ENCODE data around the gene TRAPPC3L. TPM values are rescaled to one million over a fixed set of nuclear protein-coding genes. Genes with fewer than 3 reads are reported as not detected.
"Not testable (repeated sequence)": the region's sequence is repeated elsewhere in the genome, so short reads cannot be mapped to it uniquely, and the experiment has no call there.

The TRAPPC3L gene
- total and polyA plus RNA-seq, 7 donors = 0.03 to 0.16 (median 0.06) TPM; not detected in 4

- Histone ChIP-seq H3K9me3 (no peaks in the 10 kb centered on the region), H3K4me3 (no peak overlapping the region), H3K4me1 (no peaks in the 10 kb centered on the region), H3K27ac (no peak overlapping the region), H3K36me3 (ENCODE audit: insufficient read depth in 1 of 2, low read depth in 1 of 2) (no peaks in the 10 kb centered on the region), H3K27me3 (ENCODE audit: insufficient read depth in 3 of 3, low read length in 2 of 3) (peaks cover 0 to 1% (median 0%) of the 10 kb centered on the region in 3 donors)
- DNase-seq (no peak), ATAC-seq (no peak)
- TF ChIP-seq CTCF (IDR thresholded peaks at IDR 0.05) = no peak
- intact Hi-C loops (cut with DNase I) = no loop called here
- WGBS, 3 donors = 47 to 60% (median 55%) methylated on average over 3 of the region's 3 CpGs
Measured at GRCh38 chr6:116497113-116497676, 48.3 kb downstream of the TRAPPC3L start.

GRCh38 chr6:116495161-116495560 is 50.3 kb downstream of the TRAPPC3L start:
- H3K9me3 ChIP-seq; H3K27me3 ChIP-seq (ENCODE audit: insufficient read depth in 3 of 3, low read length in 2 of 3); H3K36me3 ChIP-seq (ENCODE audit: insufficient read depth in 1 of 2, low read depth in 1 of 2); intact Hi-C loops (cut with DNase I); DNase-seq; H3K27ac ChIP-seq; H3K4me1 ChIP-seq; ATAC-seq; H3K4me3 ChIP-seq: not testable (repeated sequence)
- 92 to 99% (median 94%) methylated on average over 1 of the region's 1 CpG for WGBS, 3 donors

GRCh38 chr6:116492331-116493067 is 53.0 kb downstream of the TRAPPC3L start:
- Histone ChIP-seq H3K27me3 (ENCODE audit: insufficient read depth in 3 of 3, low read length in 2 of 3) (no peaks in the 10 kb centered on the region), H3K4me3 (no peak overlapping the region), H3K27ac (no peak overlapping the region), H3K36me3 (ENCODE audit: insufficient read depth in 1 of 2, low read depth in 1 of 2) (no peaks in the 10 kb centered on the region), H3K4me1 (no peaks in the 10 kb centered on the region), H3K9me3 (no peaks in the 10 kb centered on the region)
- no peak for TF ChIP-seq CTCF (IDR thresholded peaks at IDR 0.05)
- intact Hi-C loops (cut with DNase I) = no loop called here
- no peak for ATAC-seq
- DNase-seq = no peak
- WGBS, 3 donors = 65 to 77% (median 75%) methylated on average over 6 of the region's 6 CpGs

GRCh38 chr6:116491610-116492330 is 53.7 kb downstream of the TRAPPC3L start:
- Histone ChIP-seq H3K4me1 (no peaks in the 10 kb centered on the region), H3K27me3 (ENCODE audit: insufficient read depth in 3 of 3, low read length in 2 of 3) (no peaks in the 10 kb centered on the region), H3K9me3 (no peaks in the 10 kb centered on the region), H3K27ac (no peak overlapping the region), H3K36me3 (ENCODE audit: insufficient read depth in 1 of 2, low read depth in 1 of 2) (no peaks in the 10 kb centered on the region), H3K4me3 (no peak overlapping the region)
- DNase-seq (no peak), ATAC-seq (no peak)
- whole genome bisulfite sequencing, 3 donors = 82 to 94% (median 91%) methylated on average over 1 of the region's 1 CpG
- intact Hi-C loops (cut with DNase I) = no loop called here
- no peak for TF ChIP-seq CTCF (IDR thresholded peaks at IDR 0.05)

GRCh38 chr6:116485559-116486184 is 59.8 kb downstream of the TRAPPC3L start:
- no peaks in the 10 kb centered on the region for H3K9me3 ChIP-seq
- H3K36me3 ChIP-seq (ENCODE audit: insufficient read depth in 1 of 2, low read depth in 1 of 2) = no peaks in the 10 kb centered on the region
- ATAC-seq = no peak
- DNase-seq = no peak
- intact Hi-C loops (cut with DNase I) = no loop called here
- H3K27ac ChIP-seq = no peak overlapping the region
- no peaks in the 10 kb centered on the region for H3K27me3 ChIP-seq (ENCODE audit: insufficient read depth in 3 of 3, low read length in 2 of 3)
- WGBS, 3 donors = 41 to 44% (median 42%) methylated on average over 5 of the region's 5 CpGs
- no peak overlapping the region for H3K4me3 ChIP-seq
- no peak for TF ChIP-seq CTCF (IDR thresholded peaks at IDR 0.05)
- H3K4me1 ChIP-seq = no peaks in the 10 kb centered on the region
